Prostate gland (tissue), 2 donors: ENCODE data around the gene NPTX1.

Source experiments
- POLR2A ChIP-seq: fragments of 450-650 bp; IDR thresholded peaks from one replicate; pipeline ENCODE4 v1.6.1; 2016; ENCODE audit warnings: antibody characterized with exemption, mild to moderate bottlenecking
- POLR2AphosphoS5 ChIP-seq: sonication (generic); formaldehyde crosslinking; IDR thresholded peaks from one replicate; pipeline ENCODE4 v1.6.1; 2017; ENCODE audit warnings: antibody characterized with exemption
- TF ChIP-seq, protein P1 (sequence below), 4 experiments: fragments of 200-600 bp in 2 of 4; fragments of 450-650 bp in 2 of 4; sonication (generic) in 2 of 4; IDR thresholded peaks; 1 replicate in 3 of 4; 2 replicates in 1 of 4; pipeline ENCODE4 v1.5.1; 2016 to 2019; ENCODE audit warnings: antibody characterized with exemption in 4 of 4, mild to moderate bottlenecking in 2 of 4, moderate library complexity in 2 of 4

DNA sequence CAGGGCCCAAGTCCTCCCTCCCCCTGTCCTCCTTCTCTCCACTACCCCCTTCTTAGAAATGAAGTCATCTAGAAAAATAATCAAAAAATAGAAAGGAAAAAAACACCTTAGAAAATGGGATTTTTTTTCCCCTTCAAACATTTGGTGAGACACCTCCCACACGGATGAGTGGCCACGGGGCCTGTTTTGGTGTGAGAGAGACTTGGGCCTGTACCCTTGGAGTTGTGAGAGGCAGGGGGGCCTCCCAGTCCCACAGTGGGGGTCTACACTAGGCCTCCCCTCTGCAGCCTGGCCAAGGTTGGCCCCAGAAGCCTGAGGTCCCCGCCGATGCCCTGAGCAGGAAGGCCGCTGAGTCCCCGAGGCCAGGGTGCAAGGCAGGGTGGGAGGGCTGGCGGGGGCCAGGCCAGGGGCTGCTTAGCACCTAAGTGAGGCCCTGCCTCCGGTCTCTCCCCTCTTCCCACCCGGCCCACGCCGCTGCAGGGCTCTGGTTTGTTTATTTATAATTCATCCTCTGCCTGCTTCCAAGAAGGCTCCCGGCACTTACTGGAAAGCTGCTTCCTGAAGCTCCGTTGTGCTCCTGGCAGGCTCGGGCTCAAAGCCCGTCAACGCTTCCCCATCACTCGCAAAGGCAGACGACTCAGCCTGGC is 26.4 kb downstream of the NPTX1 start:
- TF ChIP-seq, protein P1, sequence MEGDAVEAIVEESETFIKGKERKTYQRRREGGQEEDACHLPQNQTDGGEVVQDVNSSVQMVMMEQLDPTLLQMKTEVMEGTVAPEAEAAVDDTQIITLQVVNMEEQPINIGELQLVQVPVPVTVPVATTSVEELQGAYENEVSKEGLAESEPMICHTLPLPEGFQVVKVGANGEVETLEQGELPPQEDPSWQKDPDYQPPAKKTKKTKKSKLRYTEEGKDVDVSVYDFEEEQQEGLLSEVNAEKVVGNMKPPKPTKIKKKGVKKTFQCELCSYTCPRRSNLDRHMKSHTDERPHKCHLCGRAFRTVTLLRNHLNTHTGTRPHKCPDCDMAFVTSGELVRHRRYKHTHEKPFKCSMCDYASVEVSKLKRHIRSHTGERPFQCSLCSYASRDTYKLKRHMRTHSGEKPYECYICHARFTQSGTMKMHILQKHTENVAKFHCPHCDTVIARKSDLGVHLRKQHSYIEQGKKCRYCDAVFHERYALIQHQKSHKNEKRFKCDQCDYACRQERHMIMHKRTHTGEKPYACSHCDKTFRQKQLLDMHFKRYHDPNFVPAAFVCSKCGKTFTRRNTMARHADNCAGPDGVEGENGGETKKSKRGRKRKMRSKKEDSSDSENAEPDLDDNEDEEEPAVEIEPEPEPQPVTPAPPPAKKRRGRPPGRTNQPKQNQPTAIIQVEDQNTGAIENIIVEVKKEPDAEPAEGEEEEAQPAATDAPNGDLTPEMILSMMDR (IDR thresholded peaks at IDR 0.05): no peak
- TF ChIP-seq POLR2A (no peak), POLR2AphosphoS5 (no peak)
